ENCODE results near the gene CIART. TPM values are rescaled to one million over a fixed set of nuclear protein-coding genes. Genes with fewer than 3 reads are reported as not detected.

The CIART gene
- total RNA-seq, 4 donors from 2014 or later: 0.61 to 6.7 (median 2.5) TPM; not detected in 1

- Histone ChIP-seq H3K36me3 (peaks cover 7 to 37% (median 17%) of the 10 kb centered on the region in 3 donors), H3K4me1 (peaks cover 15 to 46% (median 18%) of the 10 kb centered on the region in 3 donors), H3K27me3 (peaks cover 0 to 4% (median 0%) of the 10 kb centered on the region in 4 donors), H3K4me3 (no peak overlapping the region), H3K9me3 (no peaks in the 10 kb centered on the region), H3K27ac (peak overlapping the region in 1 of 4 donors; percentile 9)
- DNase-seq: no peak
- WGBS, 2 donors: 79 to 84% methylated on average over 6 of the region's 6 CpGs
- intact Hi-C loops (cut with DNase I): no loop called here
- no peak for TF ChIP-seq CTCF (IDR thresholded peaks at IDR 0.05)
- no peak for TF ChIP-seq POLR2A (IDR thresholded peaks at IDR 0.05)
Measured at GRCh38 chr1:150263549-150263948, 18.8 kb upstream of the CIART start.

- TF ChIP-seq CTCF (IDR thresholded peaks at IDR 0.05) (no peak), POLR2A (IDR thresholded peaks at IDR 0.05) (no peak)
- H3K27ac ChIP-seq: peak overlapping the region; percentile 94 to 99 (median 99)
- H3K4me3 ChIP-seq: peak overlapping the region; percentile 89 to 98 (median 96)
- H3K27me3 ChIP-seq: no peaks in the 10 kb centered on the region
- no peaks in the 10 kb centered on the region for H3K9me3 ChIP-seq
- no peak for DNase-seq
- peaks cover 15 to 44% (median 16%) of the 10 kb centered on the region in 3 donors for H3K4me1 ChIP-seq
- intact Hi-C loops (cut with DNase I): no loop called here
- H3K36me3 ChIP-seq: peaks cover 7 to 37% (median 17%) of the 10 kb centered on the region in 3 donors
- WGBS, 2 donors: 24 to 36% methylated on average over 4 to 6 of the region's 6 CpGs
Measured at GRCh38 chr1:150267896-150268295, 14.5 kb upstream of the CIART start.

- intact Hi-C loops (cut with DNase I): no loop called here
- Histone ChIP-seq H3K4me3 (peak overlapping the region; percentile 89 to 98 (median 96)), H3K9me3 (no peaks in the 10 kb centered on the region), H3K27me3 (no peaks in the 10 kb centered on the region), H3K27ac (peak overlapping the region; percentile 94 to 99 (median 99)), H3K36me3 (peaks cover 7 to 37% (median 17%) of the 10 kb centered on the region in 3 donors), H3K4me1 (peaks cover 15 to 44% (median 19%) of the 10 kb centered on the region in 3 donors)
- WGBS, 2 donors: 0% methylated on average over 11 to 19 of the region's 21 CpGs
- TF ChIP-seq CTCF (IDR thresholded peaks at IDR 0.05) (no peak), POLR2A (IDR thresholded peaks at IDR 0.05) (no peak)
- DNase-seq: no peak
Measured at GRCh38 chr1:150268340-150268704, 14.0 kb upstream of the CIART start.

GRCh38 chr1:150268705-150269403 lies 13.5 kb upstream of the CIART start, which contains the start of gene APH1A:
Gene APH1A (minus strand): TSS chr1:150269016. CDS start chr1:150268810, 206 bp downstream.
- Histone ChIP-seq H3K4me3 (peak within 1 kb of the TSS; percentile 89 to 98 (median 96)), H3K27me3 (no peaks in the 10 kb centered on the region), H3K9me3 (no peaks in the 10 kb centered on the region), H3K36me3 (peaks cover 7 to 40% (median 17%) of the 10 kb centered on the region in 3 donors), H3K27ac (peak within 1 kb of the TSS; percentile 94 to 99 (median 99)), H3K4me1 (peaks cover 15 to 47% (median 19%) of the 10 kb centered on the region in 3 donors)
- intact Hi-C loops (cut with DNase I): no loop called here
- peak; percentile 89 for DNase-seq
- TF ChIP-seq CTCF (IDR thresholded peaks at IDR 0.05) (no peak), POLR2A (IDR thresholded peaks at IDR 0.05) (peak in 3 of 4 donors; percentile 15 to 74 (median 30))
- WGBS, 2 donors: 2 to 3% methylated on average over 8 to 12 of the region's 49 CpGs

GRCh38 chr1:150269451-150269850 lies 12.9 kb upstream of the CIART start:
- no peak for DNase-seq
- no peak for TF ChIP-seq CTCF (IDR thresholded peaks at IDR 0.05)
- no peak for TF ChIP-seq POLR2A (IDR thresholded peaks at IDR 0.05)
- peaks cover 15 to 50% (median 19%) of the 10 kb centered on the region in 3 donors for H3K4me1 ChIP-seq
- H3K4me3 ChIP-seq: peak overlapping the region; percentile 89 to 98 (median 96)
- peaks cover 7 to 38% (median 17%) of the 10 kb centered on the region in 3 donors for H3K36me3 ChIP-seq
- H3K27ac ChIP-seq: peak overlapping the region; percentile 94 to 99 (median 99)
- no peaks in the 10 kb centered on the region for H3K9me3 ChIP-seq
- intact Hi-C loops (cut with DNase I): no loop called here
- WGBS, 2 donors: 32 to 34% methylated on average over 10 of the region's 10 CpGs
- H3K27me3 ChIP-seq: no peaks in the 10 kb centered on the region

Measured in esophagus squamous epithelium (tissue), 5 donors.